Urothelium cell line (cell line): ENCODE measurements around the gene TM4SF20.
"Not testable (repeated sequence)": the region's sequence is repeated elsewhere in the genome, so short reads cannot be mapped to it uniquely, and the experiment has no call there.

Experiments used
- DNase-seq: peaks from one replicate; pipeline ENCODE4 v3.0.0; 2011; ENCODE audit warnings: low spot score, mixed read lengths
- FAIRE-seq: peaks from 2 replicates; lab custom pipeline; 2011; peaks lifted over from hg19 to GRCh38; lab: Jason Lieb, UNC

Gene TM4SF20

DNA sequence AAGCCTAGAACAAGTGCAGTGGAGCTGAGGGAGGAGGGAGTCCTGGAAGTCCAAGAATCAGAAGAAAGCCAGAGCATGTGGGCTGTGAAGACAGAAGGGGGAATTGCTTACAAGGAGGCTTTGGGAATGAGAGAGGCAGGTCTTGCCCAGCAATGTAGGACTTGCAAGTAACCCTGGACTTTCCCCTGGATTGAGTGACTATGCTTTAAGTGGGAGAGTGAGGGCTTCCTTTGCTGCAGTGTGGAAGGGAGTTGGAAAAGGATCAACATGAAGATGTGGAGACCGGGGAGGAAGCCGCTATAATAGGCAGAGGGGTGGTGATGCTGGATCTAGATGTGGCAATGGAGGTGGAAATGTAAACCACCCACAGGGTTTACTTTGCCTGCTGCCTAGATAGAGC, 22.4 kb upstream of the TM4SF20 start:
- FAIRE-seq (no peak), DNase-seq (no peak)

GRCh38 chr2:227398684-227399670, 19.9 kb upstream of the TM4SF20 start:
- FAIRE-seq, result no peak
- DNase-seq, result no peak

- no peak for FAIRE-seq
- DNase-seq, result no peak
Observed at GRCh38 chr2:227397562-227397961, 18.5 kb upstream of the TM4SF20 start.

GRCh38 chr2:227395556-227395955, 16.4 kb upstream of the TM4SF20 start:
- DNase-seq (no peak), FAIRE-seq (no peak)

DNA sequence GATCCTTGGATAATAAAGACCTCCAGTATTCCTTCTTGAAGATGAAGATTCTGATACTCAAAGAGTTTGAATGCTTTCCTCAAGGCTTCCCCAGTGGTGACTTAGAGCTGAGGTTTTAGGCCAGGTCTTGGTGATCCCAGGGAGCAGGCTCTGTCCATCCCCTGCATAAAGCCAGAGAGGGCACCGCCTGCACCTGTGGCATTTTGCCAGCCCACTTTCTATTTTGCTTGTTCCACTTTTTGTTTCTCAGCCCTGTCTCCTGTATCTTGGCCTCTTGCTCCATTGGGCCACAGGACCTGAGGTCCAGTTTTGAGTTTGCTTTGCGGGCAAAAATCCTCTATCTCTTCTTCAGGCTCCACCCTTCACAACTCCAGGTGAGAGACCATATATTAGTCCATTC, 15.3 kb upstream of the TM4SF20 start:
- FAIRE-seq (no peak), DNase-seq (no peak)

- FAIRE-seq (no peak), DNase-seq (no peak)
Observed at GRCh38 chr2:227390468-227391256, 11.6 kb upstream of the TM4SF20 start.

- no peak for DNase-seq
- no peak for FAIRE-seq
Observed at GRCh38 chr2:227389661-227390060, 10.6 kb upstream of the TM4SF20 start.

- DNase-seq (no peak), FAIRE-seq (no peak)
Observed at GRCh38 chr2:227389231-227389630, 10.1 kb upstream of the TM4SF20 start.

- DNase-seq, result peak; percentile 61
- FAIRE-seq, result no peak
Observed at GRCh38 chr2:227388537-227389011, 9.5 kb upstream of the TM4SF20 start.

- FAIRE-seq, DNase-seq: not testable (repeated sequence)
Observed at GRCh38 chr2:227387583-227387982, 8.5 kb upstream of the TM4SF20 start, which contains the start of gene SCYGR1. TSS of gene SCYGR1 (minus strand) at chr2:227387949. CDS start at chr2:227387949, 0 bp downstream.

DNA sequence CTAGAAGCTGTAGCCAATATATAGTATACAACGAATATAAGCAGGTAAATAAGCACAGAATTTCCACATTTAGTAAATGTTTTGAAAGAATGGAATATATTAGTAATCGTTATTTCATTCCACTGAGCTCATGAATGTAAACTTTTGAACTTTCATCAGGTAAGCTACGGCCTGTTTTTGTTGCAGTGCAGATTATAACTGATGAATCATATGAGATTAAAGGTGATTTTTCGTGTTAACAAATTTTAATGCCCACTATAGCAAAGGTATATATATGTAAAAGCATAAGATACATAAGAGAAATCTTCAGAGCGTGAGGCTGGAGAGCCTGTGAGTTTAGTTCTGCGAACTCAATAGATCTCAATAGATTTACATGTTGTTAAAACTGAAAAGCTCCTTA, 7.5 kb upstream of the TM4SF20 start:
- FAIRE-seq (no peak), DNase-seq (no peak)

DNA sequence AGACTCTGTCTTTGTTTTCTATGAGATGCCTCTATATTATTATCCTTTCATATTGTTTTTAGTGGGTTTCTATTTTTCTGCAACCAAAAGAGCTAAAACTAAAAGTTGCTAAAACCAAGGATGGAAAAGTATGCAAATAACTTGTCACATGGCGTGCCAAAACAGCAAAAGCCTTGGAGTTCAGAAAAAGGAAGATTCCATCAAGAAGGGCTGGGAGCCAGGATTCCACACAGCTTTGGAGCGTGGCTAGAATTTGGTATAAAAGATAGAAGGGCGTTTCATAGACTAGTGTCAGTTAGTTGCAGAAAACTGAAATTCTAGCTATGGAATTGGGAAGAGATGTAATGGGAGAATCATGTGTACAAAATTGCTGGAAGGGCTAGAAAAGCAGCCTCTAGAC, 4.6 kb upstream of the TM4SF20 start:
- no peak for FAIRE-seq
- DNase-seq, result no peak

GRCh38 chr2:227382241-227382835, 3.2 kb upstream of the TM4SF20 start:
- DNase-seq, FAIRE-seq: not testable (repeated sequence)

- DNase-seq, result no peak
- FAIRE-seq, result no peak
Observed at GRCh38 chr2:227378371-227378782, 729 bp downstream of the TM4SF20 start.

DNA sequence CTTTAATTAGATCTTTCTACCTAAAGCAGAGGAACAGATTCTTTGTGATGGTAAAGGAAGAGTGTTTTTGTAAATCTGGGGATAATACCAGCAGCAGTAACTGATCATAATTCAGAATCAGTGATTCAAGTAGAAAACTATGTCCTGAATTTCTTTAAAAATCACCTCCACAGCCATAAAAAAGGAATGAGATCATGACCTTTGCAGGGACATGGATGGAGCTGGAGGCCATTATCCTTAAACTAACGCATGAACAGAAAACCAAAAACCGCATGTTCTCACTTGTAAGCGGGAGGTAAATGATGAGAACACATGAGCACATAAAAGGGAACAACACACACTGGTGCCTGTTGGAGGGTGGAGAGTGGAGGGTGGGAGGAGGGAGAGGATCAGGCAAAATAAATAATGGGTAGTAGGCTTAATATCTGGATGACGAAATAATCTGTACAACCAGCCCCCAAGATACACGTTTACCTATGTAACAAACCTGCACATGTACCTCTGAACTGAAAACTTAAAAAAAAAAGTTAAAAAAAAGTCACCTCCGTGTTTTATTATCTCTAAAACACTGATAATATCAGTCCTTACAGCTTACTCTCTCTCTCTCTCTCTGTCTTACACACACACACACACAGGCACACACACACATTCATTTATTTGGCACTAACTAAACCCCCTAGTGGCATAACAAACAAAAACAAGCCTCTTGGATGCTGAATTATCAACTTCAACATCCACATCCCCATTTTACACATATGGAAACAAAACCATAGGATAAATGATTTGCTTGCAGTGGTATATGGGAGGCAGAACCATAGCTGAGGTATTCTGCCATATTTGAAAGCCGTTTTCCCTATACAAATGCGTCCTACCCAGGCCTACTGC, 1.4 kb downstream of the TM4SF20 start:
- FAIRE-seq, result no peak

DNA sequence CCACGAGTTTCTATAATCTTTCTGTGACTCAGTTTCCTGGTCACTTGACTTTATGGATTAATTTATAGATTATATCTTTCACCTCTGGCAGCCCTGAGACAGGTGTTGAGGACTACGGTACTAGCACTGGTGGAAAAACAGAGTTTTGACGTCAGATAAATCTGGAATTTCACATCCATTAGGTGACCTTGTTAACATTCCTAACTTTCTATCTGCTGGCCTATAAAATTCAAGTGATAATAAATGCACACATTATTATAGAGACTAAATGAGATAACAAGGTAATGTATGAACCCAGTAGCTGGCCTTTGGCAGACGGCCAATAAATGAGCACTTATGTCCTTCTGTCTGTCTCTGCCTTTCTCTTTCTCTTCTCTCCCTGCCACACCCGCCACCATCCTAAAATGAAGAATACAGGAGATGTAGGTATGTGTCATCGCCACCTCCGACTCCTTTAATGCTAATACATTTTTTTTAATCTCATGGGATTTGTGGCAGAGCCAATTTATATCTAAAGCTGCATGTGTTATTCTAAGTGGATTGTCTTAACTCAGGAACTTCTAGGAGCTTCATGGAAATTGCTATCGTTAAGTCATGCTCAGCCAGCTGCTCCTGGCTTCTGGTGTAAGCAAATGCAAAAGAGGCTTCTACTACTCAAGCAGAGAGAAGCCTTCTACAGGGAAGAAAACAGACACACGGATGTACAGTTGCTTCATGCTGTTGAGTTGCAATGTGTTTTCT, 2.3 kb downstream of the TM4SF20 start:
- no peak for DNase-seq
- no peak for FAIRE-seq

More for the DNA sequence above, 1.4 kb downstream of the TM4SF20 start:
- no peak for DNase-seq

DNA sequence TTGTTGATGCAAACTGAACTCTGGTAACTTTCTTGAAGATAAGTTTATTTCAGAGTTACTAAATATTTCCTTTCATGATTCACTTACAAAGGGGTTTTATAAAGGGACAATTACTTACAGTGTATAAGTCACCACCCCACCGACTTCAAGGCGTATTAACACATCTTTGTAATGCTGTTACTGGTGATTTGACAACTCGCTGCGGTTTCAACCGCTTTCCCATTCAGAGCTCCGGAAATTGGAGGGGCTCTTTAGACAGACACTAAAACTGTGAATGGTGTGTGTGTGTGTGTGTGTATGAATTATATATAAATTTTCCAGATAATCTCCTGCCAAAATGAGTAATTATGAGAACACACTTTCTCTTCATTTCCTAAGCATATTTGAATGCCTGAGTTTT, 4.9 kb downstream of the TM4SF20 start:
- DNase-seq, result no peak
- no peak for FAIRE-seq

DNA sequence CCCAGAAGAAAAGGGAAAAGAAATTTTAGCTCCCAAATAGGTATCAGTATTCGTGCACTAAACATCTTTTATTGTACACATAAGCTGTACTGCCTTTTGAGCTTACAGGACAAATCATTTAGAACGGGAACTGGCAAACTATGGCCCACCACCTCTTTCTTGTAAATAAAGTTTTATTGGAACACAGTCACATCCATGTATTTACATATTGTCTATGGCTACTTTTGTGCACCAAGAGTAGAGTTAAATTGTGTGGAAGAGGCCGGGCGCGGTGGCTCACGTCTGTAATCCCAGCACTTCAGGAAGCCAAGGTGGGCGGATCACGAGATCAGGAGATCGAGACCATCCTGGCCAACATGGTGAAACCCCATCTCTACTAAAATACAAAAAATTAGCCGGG, 5.7 kb downstream of the TM4SF20 start:
- no peak for FAIRE-seq
- no peak for DNase-seq

- FAIRE-seq, result no peak
Observed at GRCh38 chr2:227370791-227371312, 8.3 kb downstream of the TM4SF20 start.

More at GRCh38 chr2:227370791-227371312, 8.3 kb downstream of the TM4SF20 start:
- DNase-seq, result peak; percentile 17
